GM18861 (cell line): ENCODE results near the gene NOL8.
A peak's percentile ranks its signal among the peaks of the same experiment; 100 is the strongest.

Source experiments
- ATAC-seq: cut with Tn5 transposase; IDR thresholded peaks from one replicate; pipeline ENCODE4 v1.9.1; 2021; ENCODE audit not compliant: unreplicated experiment

The NOL8 gene

GRCh38 chr9:92325269-92325990 is at the start of gene NOL8, which contains the start of gene CENPP:
NOL8 (minus strand) TSS chr9:92325350; CDS start chr9:92324161, 1,189 bp downstream.
CENPP (plus strand) TSS chr9:92325953.
- peak; percentile 77 for ATAC-seq

GRCh38 chr9:92373167-92373566 is 48.0 kb upstream of the NOL8 start:
- ATAC-seq: no peak

- no peak for ATAC-seq
These were observed 43.9 kb upstream of the NOL8 start for GRCh38 chr9:92369075-92369474.

GRCh38 chr9:92360083-92360482 is 34.9 kb upstream of the NOL8 start:
- no peak for ATAC-seq

GRCh38 chr9:92359394-92359995 is 34.3 kb upstream of the NOL8 start:
- ATAC-seq: no peak

GRCh38 chr9:92353051-92353450 is 27.9 kb upstream of the NOL8 start:
- ATAC-seq: no peak

- ATAC-seq: no peak
These were observed 25.6 kb upstream of the NOL8 start for GRCh38 chr9:92350740-92351133.

- no peak for ATAC-seq
These were observed 24.9 kb upstream of the NOL8 start for GRCh38 chr9:92349771-92350739.

- ATAC-seq: no peak
These were observed 20.4 kb upstream of the NOL8 start for GRCh38 chr9:92345582-92345981.

GRCh38 chr9:92342825-92343488 is 17.8 kb upstream of the NOL8 start:
- no peak for ATAC-seq

- no peak for ATAC-seq
These were observed 16.4 kb upstream of the NOL8 start for GRCh38 chr9:92341578-92341977.

GRCh38 chr9:92333282-92333634 is 8.1 kb upstream of the NOL8 start:
- no peak for ATAC-seq

GRCh38 chr9:92332577-92333281 is 7.6 kb upstream of the NOL8 start:
- no peak for ATAC-seq

- ATAC-seq: no peak
These were observed 3.1 kb upstream of the NOL8 start for GRCh38 chr9:92328225-92328624.

GRCh38 chr9:92327283-92327850 is 2.2 kb upstream of the NOL8 start:
- no peak for ATAC-seq

GRCh38 chr9:92325991-92326500 is 896 bp upstream of the NOL8 start:
- no peak for ATAC-seq

GRCh38 chr9:92324889-92325268 is 271 bp downstream of the NOL8 start:
- no peak for ATAC-seq

- no peak for ATAC-seq
These were observed 719 bp downstream of the NOL8 start for GRCh38 chr9:92324431-92324830.

- no peak for ATAC-seq
These were observed 9.7 kb downstream of the NOL8 start for GRCh38 chr9:92315456-92315855.

- no peak for ATAC-seq
These were observed 11.5 kb downstream of the NOL8 start for GRCh38 chr9:92313624-92314012.
